ENCODE data around the gene MRPL3. TPM values are rescaled to one million over a fixed set of nuclear protein-coding genes. Genes with fewer than 3 reads are reported as not detected.
A peak's percentile ranks its signal among the peaks of the same experiment; 100 is the strongest.

Gene MRPL3
- polyA plus RNA-seq, 2 of the 4 experiments (the other 2 are of a cell fraction), result 108 to 215 TPM

DNA sequence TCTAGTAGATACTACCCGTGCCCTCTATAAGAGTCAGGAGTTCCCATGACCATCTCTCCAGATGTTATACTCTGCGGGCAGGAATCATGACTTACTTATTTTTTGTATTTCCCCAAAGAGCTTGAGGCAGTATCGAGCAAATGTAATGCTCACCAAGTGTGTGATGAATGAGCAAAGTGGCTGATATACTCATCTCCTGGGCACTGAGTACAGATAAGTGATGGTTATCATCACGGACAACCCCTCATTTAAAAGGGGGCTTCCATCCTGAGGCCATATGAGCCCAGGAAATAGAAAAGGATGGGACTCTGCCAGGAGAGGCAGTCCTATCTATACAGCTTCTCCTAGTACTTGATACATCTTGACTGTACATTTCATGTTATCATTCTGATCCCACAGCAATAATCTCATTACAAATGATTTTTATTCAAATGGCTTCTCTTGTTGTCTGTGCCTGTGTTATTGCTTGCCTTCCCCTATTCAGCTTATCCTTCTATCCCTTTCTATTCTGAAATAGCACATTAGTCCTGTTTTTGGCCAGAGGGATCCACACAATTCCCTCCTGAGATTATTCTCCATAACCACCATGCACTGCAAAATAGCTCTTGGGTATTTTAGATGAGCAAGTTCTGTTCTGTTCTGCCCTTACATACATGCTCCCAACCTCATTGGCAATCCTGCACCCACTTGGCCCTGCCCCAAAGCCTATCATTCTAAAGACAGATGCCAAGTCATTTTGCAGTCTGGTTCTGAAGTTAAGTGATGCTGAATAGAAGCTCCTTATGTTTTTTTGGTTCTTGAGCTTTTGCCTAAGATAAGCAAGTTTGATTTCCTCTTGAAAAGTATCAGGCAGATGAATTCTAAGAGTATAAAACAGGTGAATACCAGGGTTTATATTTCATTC lies 48.0 kb upstream of the MRPL3 start:
- Histone ChIP-seq H3K9me3 (no peaks in the 10 kb centered on the region), H3K4me2 (no peak overlapping the region), H3K4me3 (no peak overlapping the region), H3K27ac (no peak overlapping the region), H3K4me1 (no peaks in the 10 kb centered on the region)
- TF ChIP-seq CEBPB (IDR thresholded peaks at IDR 0.05) (no peak), MAZ (IDR thresholded peaks at IDR 0.05; ENCODE audit: borderline replicate concordance, low read depth, low read length) (no peak), RNF2 (IDR thresholded peaks at IDR 0.05; ENCODE audit: borderline replicate concordance, low read depth) (no peak), RARB (CRISPR knock-in tag; IDR thresholded peaks at IDR 0.05) (no peak), CBX8 (IDR thresholded peaks at IDR 0.05) (no peak), GATA3 (IDR thresholded peaks at IDR 0.05; ENCODE audit: borderline replicate concordance) (no peak), SMC3 (IDR thresholded peaks at IDR 0.05) (no peak), ESRRA (IDR thresholded peaks at IDR 0.05; ENCODE audit: borderline replicate concordance, low read length) (no peak), MAFK (IDR thresholded peaks at IDR 0.05; ENCODE audit: partially characterized antibody) (no peak), KDM1A (IDR thresholded peaks at IDR 0.05; ENCODE audit: low read depth) (no peak)
- FAIRE-seq, result no peak
- ChIA-PET CTCF (interaction anchor here (1.4 kb wide), 1 partner anchor 11 kb away, joined by 5 read pairs; no protein-coding TSS in a partner anchor), POLR2A (no interaction called here)
- no peak for ATAC-seq
- no peak for DNase-seq (ENCODE audit: low read depth in 1 of 2, low spot score in 1 of 2)
- 57% methylated on average over 4 of the region's 4 CpGs for WGBS (ENCODE audit: missing lambda C conversion rate)

DNA sequence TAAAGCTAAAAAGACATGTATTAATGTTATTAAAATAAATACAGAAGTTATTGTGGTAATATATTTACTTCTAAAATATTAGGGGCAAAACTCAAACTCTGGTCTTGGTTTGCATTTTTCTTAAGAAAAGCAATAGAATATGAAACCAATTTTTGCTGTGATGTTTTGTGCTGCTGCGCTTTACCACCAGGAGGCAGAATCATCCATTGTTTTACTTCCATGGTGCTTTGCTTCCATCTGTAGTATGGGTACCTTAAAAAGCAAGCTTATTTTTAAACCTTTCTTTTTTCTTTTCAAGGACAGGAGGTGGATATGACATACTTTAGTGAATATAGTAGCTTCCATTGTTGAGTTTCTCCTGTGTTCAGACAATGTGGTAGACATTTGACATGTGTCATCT lies 46.6 kb upstream of the MRPL3 start:
- no peak overlapping the region for H3K4me2 ChIP-seq
- no peak overlapping the region for H3K4me3 ChIP-seq
- WGBS (ENCODE audit: missing lambda C conversion rate), result 89% methylated on average over 1 of the region's 1 CpG
- ChIA-PET POLR2A (no interaction called here), CTCF (interaction anchor here (1.0 to 1.6 kb wide), 4 partner anchors 12 to 480 kb away, joined by 3 to 5 read pairs (median 4); no protein-coding TSS in a partner anchor)
- H3K4me1 ChIP-seq, result peaks cover under 1% of the 10 kb centered on the region; the same call in 2 of the 3 replicates
- FAIRE-seq (no peak), DNase-seq (ENCODE audit: low read depth in 1 of 2, low spot score in 1 of 2) (peak in 1 of 2 experiments; percentile 29), ATAC-seq (no peak)
- TF ChIP-seq SREBF2 (IDR thresholded peaks at IDR 0.05) (no peak), SMC3 (IDR thresholded peaks at IDR 0.05) (0 out of 3 replicates have a peak, but pooled peaks have one; percentile 35), ATOH8 (CRISPR knock-in tag; IDR thresholded peaks at IDR 0.05; ENCODE audit: low read depth) (no peak), RAD21 (conservative IDR thresholded peaks at IDR 0.05 in 1 of 2, IDR thresholded peaks at IDR 0.05 in 1 of 2) (peak; percentile 30 to 57; a peak in 4 of 5 replicates)
- TF ChIP-seq, protein P1, sequence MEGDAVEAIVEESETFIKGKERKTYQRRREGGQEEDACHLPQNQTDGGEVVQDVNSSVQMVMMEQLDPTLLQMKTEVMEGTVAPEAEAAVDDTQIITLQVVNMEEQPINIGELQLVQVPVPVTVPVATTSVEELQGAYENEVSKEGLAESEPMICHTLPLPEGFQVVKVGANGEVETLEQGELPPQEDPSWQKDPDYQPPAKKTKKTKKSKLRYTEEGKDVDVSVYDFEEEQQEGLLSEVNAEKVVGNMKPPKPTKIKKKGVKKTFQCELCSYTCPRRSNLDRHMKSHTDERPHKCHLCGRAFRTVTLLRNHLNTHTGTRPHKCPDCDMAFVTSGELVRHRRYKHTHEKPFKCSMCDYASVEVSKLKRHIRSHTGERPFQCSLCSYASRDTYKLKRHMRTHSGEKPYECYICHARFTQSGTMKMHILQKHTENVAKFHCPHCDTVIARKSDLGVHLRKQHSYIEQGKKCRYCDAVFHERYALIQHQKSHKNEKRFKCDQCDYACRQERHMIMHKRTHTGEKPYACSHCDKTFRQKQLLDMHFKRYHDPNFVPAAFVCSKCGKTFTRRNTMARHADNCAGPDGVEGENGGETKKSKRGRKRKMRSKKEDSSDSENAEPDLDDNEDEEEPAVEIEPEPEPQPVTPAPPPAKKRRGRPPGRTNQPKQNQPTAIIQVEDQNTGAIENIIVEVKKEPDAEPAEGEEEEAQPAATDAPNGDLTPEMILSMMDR (IDR thresholded peaks at IDR 0.05), result peak; percentile 38; the same call in 2 of the 3 replicates
- H3K27ac ChIP-seq, result no peak overlapping the region
- no peaks in the 10 kb centered on the region for H3K9me3 ChIP-seq

DNA sequence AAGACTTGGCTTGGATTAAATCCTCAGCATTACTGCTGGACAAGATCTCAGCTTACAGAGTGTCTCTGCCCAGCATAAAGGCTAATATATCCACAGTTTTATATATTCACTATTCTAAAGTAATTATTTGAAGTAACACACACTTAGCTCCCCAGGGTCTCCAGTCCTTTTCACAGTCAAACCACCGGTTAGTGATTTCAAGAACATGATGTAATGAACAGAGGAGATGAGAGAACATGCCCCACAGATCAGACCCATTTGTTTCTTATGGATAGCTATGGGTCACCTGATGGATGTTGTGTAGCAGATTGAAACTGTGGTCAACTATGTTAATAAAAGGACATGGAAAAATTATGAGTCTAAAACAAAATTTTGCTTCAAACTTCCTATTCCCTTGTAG lies 44.8 kb upstream of the MRPL3 start:
- FAIRE-seq (no peak), ATAC-seq (no peak), DNase-seq (ENCODE audit: low read depth in 1 of 2, low spot score in 1 of 2) (no peak)
- no peaks in the 10 kb centered on the region for H3K9me3 ChIP-seq
- ChIA-PET CTCF (interaction anchor here (0.6 to 1.6 kb wide), 3 partner anchors 15 to 482 kb away, joined by 3 to 5 read pairs (median 4); no protein-coding TSS in a partner anchor), POLR2A (no interaction called here)
- H3K27ac ChIP-seq, result no peak overlapping the region
- no peak overlapping the region for H3K4me3 ChIP-seq
- 92% methylated on average over 1 of the region's 1 CpG for WGBS (ENCODE audit: missing lambda C conversion rate)
- TF ChIP-seq CEBPB (IDR thresholded peaks at IDR 0.05) (no peak), JUNB (IDR thresholded peaks at IDR 0.05) (no peak), TP53 (CRISPR knock-in tag; IDR thresholded peaks at IDR 0.05) (no peak), HOXA7 (CRISPR knock-in tag; IDR thresholded peaks at IDR 0.05) (no peak), HMGXB4 (CRISPR knock-in tag; IDR thresholded peaks at IDR 0.05; ENCODE audit: borderline replicate concordance) (no peak), JUN (IDR thresholded peaks at IDR 0.05) (no peak), ESRRA (IDR thresholded peaks at IDR 0.05; ENCODE audit: borderline replicate concordance, low read length) (no peak), BHLHE40 (IDR thresholded peaks at IDR 0.05; ENCODE audit: low read depth, low read length) (no peak), RFX5 (IDR thresholded peaks at IDR 0.05) (no peak), EHMT2 (IDR thresholded peaks at IDR 0.05; ENCODE audit: low read depth) (no peak)
- TF ChIP-seq, protein P2, sequence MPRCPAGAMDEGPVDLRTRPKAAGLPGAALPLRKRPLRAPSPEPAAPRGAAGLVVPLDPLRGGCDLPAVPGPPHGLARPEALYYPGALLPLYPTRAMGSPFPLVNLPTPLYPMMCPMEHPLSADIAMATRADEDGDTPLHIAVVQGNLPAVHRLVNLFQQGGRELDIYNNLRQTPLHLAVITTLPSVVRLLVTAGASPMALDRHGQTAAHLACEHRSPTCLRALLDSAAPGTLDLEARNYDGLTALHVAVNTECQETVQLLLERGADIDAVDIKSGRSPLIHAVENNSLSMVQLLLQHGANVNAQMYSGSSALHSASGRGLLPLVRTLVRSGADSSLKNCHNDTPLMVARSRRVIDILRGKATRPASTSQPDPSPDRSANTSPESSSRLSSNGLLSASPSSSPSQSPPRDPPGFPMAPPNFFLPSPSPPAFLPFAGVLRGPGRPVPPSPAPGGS (IDR thresholded peaks at IDR 0.05), result no peak
- H3K4me1 ChIP-seq, result peaks cover 13% of the 10 kb centered on the region; the same call in 2 of the 3 replicates
- no peak overlapping the region for H3K4me2 ChIP-seq

Data from A549 (cell line).